Measurements from ENCODE around the gene RBM6. TPM values are rescaled to one million over a fixed set of nuclear protein-coding genes. Genes with fewer than 3 reads are reported as not detected.

The RBM6 gene
- total RNA-seq, 1 donor from 2014 or later = 53.9 TPM

- H2AFZ ChIP-seq (ENCODE audit: low read depth, low read length) = no peak overlapping the region
- H3K4me1 ChIP-seq (ENCODE audit: insufficient read depth, low read length) = no peaks in the 10 kb centered on the region
- no peak for FAIRE-seq
- Mint-ChIP-seq H3K4me1 (ENCODE audit: low read depth, unreplicated experiment) (no peaks in the 10 kb centered on the region), H3K36me3 (ENCODE audit: low read depth, unreplicated experiment) (peaks cover 12% of the 10 kb centered on the region), H3K9me3 (ENCODE audit: unreplicated experiment) (no peaks in the 10 kb centered on the region), H3K27me3 (ENCODE audit: low read depth, unreplicated experiment) (no peaks in the 10 kb centered on the region), H3K27ac (ENCODE audit: unreplicated experiment) (no peak overlapping the region), H3K4me3 (ENCODE audit: unreplicated experiment) (no peak overlapping the region)
- no peak overlapping the region for H3K4me3 ChIP-seq (ENCODE audit: insufficient read depth, low read depth, low read length)
- H3K36me3 ChIP-seq (ENCODE audit: insufficient read depth, low read length) = peaks cover 89% of the 10 kb centered on the region
- H3K79me2 ChIP-seq (ENCODE audit: insufficient read depth, low read length) = peaks cover 14% of the 10 kb centered on the region
- no peak for DNase-seq (ENCODE audit: low read depth)
- H3K9ac ChIP-seq (ENCODE audit: low read length) = no peak overlapping the region
- H3K27me3 ChIP-seq (ENCODE audit: insufficient read depth, low read length) = no peaks in the 10 kb centered on the region
- peaks cover 85% of the 10 kb centered on the region for H4K20me1 ChIP-seq (ENCODE audit: insufficient read depth, low read length)
- no peak overlapping the region for H3K4me2 ChIP-seq (ENCODE audit: low read length)
- H3K9me3 ChIP-seq (ENCODE audit: insufficient read depth, low read depth, low read length) = no peaks in the 10 kb centered on the region
- TF ChIP-seq CTCF (IDR thresholded peaks at IDR 0.05; ENCODE audit: insufficient read depth, low read depth, low read length) (no peak), EZH2 (IDR thresholded peaks at IDR 0.05; ENCODE audit: insufficient read depth, low read length) (no peak)
- no peak overlapping the region for H3K27ac ChIP-seq (ENCODE audit: low read depth, low read length)
Measured at GRCh38 chr3:50112462-50112861, 172.5 kb downstream of the RBM6 start.

GRCh38 chr3:50117120-50117519 lies 177.2 kb downstream of the RBM6 start:
- Histone ChIP-seq H3K4me1 (ENCODE audit: insufficient read depth, low read length) (no peaks in the 10 kb centered on the region), H4K20me1 (ENCODE audit: insufficient read depth, low read length) (peaks cover 92% of the 10 kb centered on the region), H3K4me3 (ENCODE audit: insufficient read depth, low read depth, low read length) (no peak overlapping the region), H3K9ac (ENCODE audit: low read length) (no peak overlapping the region), H3K27ac (ENCODE audit: low read depth, low read length) (no peak overlapping the region), H3K36me3 (ENCODE audit: insufficient read depth, low read length) (peaks cover 68% of the 10 kb centered on the region), H3K9me3 (ENCODE audit: insufficient read depth, low read depth, low read length) (no peaks in the 10 kb centered on the region), H3K4me2 (ENCODE audit: low read length) (no peak overlapping the region), H3K79me2 (ENCODE audit: insufficient read depth, low read length) (peaks cover 8% of the 10 kb centered on the region), H2AFZ (ENCODE audit: low read depth, low read length) (no peak overlapping the region), H3K27me3 (ENCODE audit: insufficient read depth, low read length) (no peaks in the 10 kb centered on the region)
- no peak overlapping the region for H3K27ac Mint-ChIP-seq (ENCODE audit: unreplicated experiment)
- FAIRE-seq = no peak
- H3K27me3 Mint-ChIP-seq (ENCODE audit: low read depth, unreplicated experiment) = no peaks in the 10 kb centered on the region
- DNase-seq (ENCODE audit: low read depth) = no peak
- H3K36me3 Mint-ChIP-seq (ENCODE audit: low read depth, unreplicated experiment) = peaks cover 21% of the 10 kb centered on the region
- TF ChIP-seq EZH2 (IDR thresholded peaks at IDR 0.05; ENCODE audit: insufficient read depth, low read length) = no peak
- no peak for TF ChIP-seq CTCF (IDR thresholded peaks at IDR 0.05; ENCODE audit: insufficient read depth, low read depth, low read length)
- no peak overlapping the region for H3K4me3 Mint-ChIP-seq (ENCODE audit: unreplicated experiment)
- H3K9me3 Mint-ChIP-seq (ENCODE audit: unreplicated experiment) = no peaks in the 10 kb centered on the region
- no peaks in the 10 kb centered on the region for H3K4me1 Mint-ChIP-seq (ENCODE audit: low read depth, unreplicated experiment)

- H3K4me1 Mint-ChIP-seq (ENCODE audit: low read depth, unreplicated experiment) = no peaks in the 10 kb centered on the region
- no peak overlapping the region for H3K4me3 Mint-ChIP-seq (ENCODE audit: unreplicated experiment)
- no peaks in the 10 kb centered on the region for H3K9me3 Mint-ChIP-seq (ENCODE audit: unreplicated experiment)
- no peaks in the 10 kb centered on the region for H3K9me3 ChIP-seq (ENCODE audit: insufficient read depth, low read depth, low read length)
- no peak for TF ChIP-seq EZH2 (IDR thresholded peaks at IDR 0.05; ENCODE audit: insufficient read depth, low read length)
- H3K9ac ChIP-seq (ENCODE audit: low read length) = no peak overlapping the region
- H3K36me3 Mint-ChIP-seq (ENCODE audit: low read depth, unreplicated experiment) = peaks cover 19% of the 10 kb centered on the region
- H3K4me3 ChIP-seq (ENCODE audit: insufficient read depth, low read depth, low read length) = no peak overlapping the region
- no peak overlapping the region for H2AFZ ChIP-seq (ENCODE audit: low read depth, low read length)
- no peaks in the 10 kb centered on the region for H3K4me1 ChIP-seq (ENCODE audit: insufficient read depth, low read length)
- peaks cover 90% of the 10 kb centered on the region for H4K20me1 ChIP-seq (ENCODE audit: insufficient read depth, low read length)
- H3K27me3 ChIP-seq (ENCODE audit: insufficient read depth, low read length) = no peaks in the 10 kb centered on the region
- H3K36me3 ChIP-seq (ENCODE audit: insufficient read depth, low read length) = peaks cover 58% of the 10 kb centered on the region
- H3K27me3 Mint-ChIP-seq (ENCODE audit: low read depth, unreplicated experiment) = no peaks in the 10 kb centered on the region
- H3K4me2 ChIP-seq (ENCODE audit: low read length) = no peak overlapping the region
- H3K79me2 ChIP-seq (ENCODE audit: insufficient read depth, low read length) = peaks cover 4% of the 10 kb centered on the region
- no peak overlapping the region for H3K27ac Mint-ChIP-seq (ENCODE audit: unreplicated experiment)
- H3K27ac ChIP-seq (ENCODE audit: low read depth, low read length) = no peak overlapping the region
- DNase-seq (ENCODE audit: low read depth) (no peak), FAIRE-seq (no peak)
Measured at GRCh38 chr3:50118237-50118636, 178.3 kb downstream of the RBM6 start.

Measured in astrocyte (in vitro differentiated cells and primary cell).